Right lobe of liver (tissue), 6 donors: ENCODE data around the gene GLA. TPM values are rescaled to one million over a fixed set of nuclear protein-coding genes. Genes with fewer than 3 reads are reported as not detected.

ENCODE experiments used
- ATAC-seq, 4 donors: fragments of 200-7000 bp; cut with Tn5 transposase; one replicate each; pipeline ENCODE4 v1.9.1; 2020; ENCODE audit warnings: mild to moderate bottlenecking in 4 of 4, moderate library complexity in 4 of 4
- DNase-seq, 3 donors: peaks; one replicate each; pipeline ENCODE4 v3.0.0-alpha.2; 2020
- H3K27ac ChIP-seq, 3 donors: fragments of 200-600 bp; one replicate each; pipeline ENCODE4 v1.8.0; 2022
- H3K27me3 ChIP-seq, 2 donors: fragments of 200-600 bp; one replicate each; pipeline ENCODE4 v1.8.0; 2022
- H3K36me3 ChIP-seq, 4 donors: fragments of 200-600 bp; sonication (generic) in 1 of 4; one replicate each; pipeline versions ENCODE4 v1.5.1 to v1.8.0; 2017 to 2022; ENCODE audit warnings: control low read depth in 1 of 4
- H3K4me1 ChIP-seq, 4 donors: fragments of 200-600 bp; sonication (generic) in 1 of 4; one replicate each; pipeline versions ENCODE4 v1.5.1 to v1.8.0; 2017 to 2022; ENCODE audit warnings: control low read depth in 1 of 4
- H3K4me3 ChIP-seq, 3 donors: fragments of 200-600 bp; one replicate each; pipeline ENCODE4 v1.8.0; 2022
- H3K9me3 ChIP-seq, 4 donors: fragments of 200-600 bp; sonication (generic) in 1 of 4; one replicate each; pipeline versions ENCODE4 v1.5.1 to v1.8.0; 2017 to 2022; ENCODE audit warnings: control low read depth in 1 of 4
- CTCF ChIP-seq, 4 donors: fragments of 200-600 bp in 3 of 4; fragments of 450-650 bp in 1 of 4; IDR thresholded peaks; one replicate each; pipeline versions ENCODE4 v1.5.1 to v1.8.0; 2016 to 2022; ENCODE audit warnings: antibody characterized with exemption in 4 of 4, mild to moderate bottlenecking in 2 of 4
- POLR2A ChIP-seq: fragments of 450-650 bp; IDR thresholded peaks from one replicate; pipeline ENCODE4 v1.6.1; 2017; ENCODE audit warnings: antibody characterized with exemption, mild to moderate bottlenecking
- WGBS: methylation state at CpG from one replicate; pipeline ENCODE4 v1.1.6; 2018; ENCODE audit warnings: low coverage, low lambda C conversion rate; ENCODE audit not compliant: insufficient coverage; ENCODE audit errors: missing lambda C conversion rate; 5-methylcytosine and 5-hydroxymethylcytosine counted together
- intact Hi-C, 2 donors: fragments of 100-400 bp; cut with DNase I; formaldehyde crosslinking; loops; one replicate each; pipeline versions ENCODE4 v1.11.2 to v1.14.1; 2022
- total RNA-seq, 6 experiments: library from RNA; depleted of rRNA in 2 of 6; stranded (reverse); fragments of >200 nt in 2 of 6; fragmentation: NEBNext Ultra II Directional in 3 of 6; extraction: Animal tissue kit (Norgen Biotek cat#: 25700) in 3 of 6; gene quantifications; one replicate each; pipeline versions ENCODE4 v1.1.0 to v1.2.4, GENCODE V29; 2016 to 2023
- donor health status: DM: no; HTN: yes; CAD: no.
- donor health status: DM: no; HTN: no; CAD: no.
- donor health status: DM: no; HTN: no; CAD: no.
- donor health status: DM: no; HTN: yes; CAD: no.
- donor health status: DM: no; HTN: yes; CAD: no.

Gene GLA
- total RNA-seq, 6 experiments from 2014 or later, result 8.1 to 19.0 (median 15.0) TPM

GRCh38 chrX:101449279-101449678 is 41.6 kb upstream of the GLA start:
- H3K4me3 ChIP-seq, result no peak overlapping the region
- no peaks in the 10 kb centered on the region for H3K27me3 ChIP-seq
- intact Hi-C loops, result no loop called here
- H3K36me3 ChIP-seq, result no peaks in the 10 kb centered on the region
- no peak for TF ChIP-seq CTCF (IDR thresholded peaks at IDR 0.05)
- TF ChIP-seq POLR2A, result no peak
- ATAC-seq, result no peak
- DNase-seq, result no peak
- WGBS, result 100% methylated on average over 1 of the region's 1 CpG
- no peaks in the 10 kb centered on the region for H3K9me3 ChIP-seq
- no peak overlapping the region for H3K27ac ChIP-seq
- H3K4me1 ChIP-seq, result no peaks in the 10 kb centered on the region

GRCh38 chrX:101442085-101442484 is 34.4 kb upstream of the GLA start:
- Histone ChIP-seq H3K27ac (no peak overlapping the region), H3K27me3 (no peaks in the 10 kb centered on the region), H3K36me3 (peaks cover 0 to 6% (median 4%) of the 10 kb centered on the region in 4 donors), H3K4me3 (no peak overlapping the region), H3K4me1 (no peaks in the 10 kb centered on the region), H3K9me3 (no peaks in the 10 kb centered on the region)
- ATAC-seq (no peak), DNase-seq (no peak)
- intact Hi-C loops, result no loop called here
- TF ChIP-seq CTCF (IDR thresholded peaks at IDR 0.05) (no peak), POLR2A (no peak)
- WGBS, result 66% methylated on average over 2 of the region's 2 CpGs

DNA sequence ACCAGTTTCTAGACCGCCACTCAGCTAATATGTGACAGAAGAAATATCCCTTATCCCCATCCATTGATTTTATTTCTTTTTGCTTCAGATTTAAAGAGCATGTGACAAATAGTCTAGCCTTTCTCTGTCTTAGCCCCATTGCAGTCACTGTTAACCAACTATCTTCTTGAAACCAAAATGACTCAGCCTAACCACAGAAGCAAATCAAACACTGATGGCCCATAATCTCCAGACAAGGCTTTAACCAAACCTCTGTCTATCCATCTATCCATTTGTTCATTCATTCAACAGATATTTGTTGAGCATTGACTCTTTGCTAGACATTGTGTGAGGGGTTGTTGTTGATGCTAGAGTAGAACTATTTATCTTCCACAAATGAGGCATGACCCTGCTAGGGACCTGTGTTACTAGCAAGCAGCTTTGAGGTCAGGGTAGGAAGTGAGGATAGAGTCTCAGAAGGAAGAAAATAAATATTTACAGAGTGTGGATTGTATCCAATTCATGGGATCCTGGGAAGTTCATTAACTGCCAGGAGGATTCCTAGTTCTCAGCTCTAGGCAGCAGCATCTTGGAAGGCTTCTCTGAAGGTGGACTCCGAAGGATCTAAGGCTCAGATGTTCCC is 22.8 kb upstream of the GLA start:
- Histone ChIP-seq H3K27me3 (peaks cover 0 to 6% of the 10 kb centered on the region in 2 donors), H3K4me3 (no peak overlapping the region), H3K9me3 (no peaks in the 10 kb centered on the region), H3K36me3 (peaks cover 0 to 3% (median 0%) of the 10 kb centered on the region in 4 donors), H3K27ac (no peak overlapping the region), H3K4me1 (no peaks in the 10 kb centered on the region)
- intact Hi-C loops, result no loop called here
- no peak for DNase-seq
- 64% methylated on average over 2 of the region's 2 CpGs for WGBS
- ATAC-seq, result peak in 1 of 4 donors; percentile 29
- TF ChIP-seq CTCF (IDR thresholded peaks at IDR 0.05), result no peak
- no peak for TF ChIP-seq POLR2A

DNA sequence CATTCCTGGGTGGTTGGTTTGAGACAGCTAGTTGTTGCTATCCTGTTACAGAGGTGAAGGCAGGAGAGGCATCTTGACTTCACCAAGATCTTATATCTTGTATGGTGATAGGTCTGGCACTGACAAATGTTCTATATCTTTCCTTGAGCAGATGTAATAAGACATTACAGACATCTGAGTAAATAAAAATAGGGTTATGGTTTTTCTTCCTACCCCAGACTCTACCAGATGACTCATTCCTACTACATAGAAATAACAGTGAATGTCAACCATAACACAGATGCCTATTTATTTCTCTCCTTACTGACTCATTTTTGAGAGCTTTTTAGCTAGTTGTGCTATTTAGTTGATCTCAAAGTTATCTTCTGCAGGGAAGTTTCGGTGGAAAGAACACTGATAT is 22.2 kb upstream of the GLA start:
- intact Hi-C loops, result no loop called here
- TF ChIP-seq CTCF (IDR thresholded peaks at IDR 0.05) (no peak), POLR2A (no peak)
- DNase-seq (no peak), ATAC-seq (no peak)
- Histone ChIP-seq H3K36me3 (peaks cover 0 to 3% (median 0%) of the 10 kb centered on the region in 4 donors), H3K4me1 (no peaks in the 10 kb centered on the region), H3K27ac (no peak overlapping the region), H3K4me3 (no peak overlapping the region), H3K27me3 (peaks cover 0 to 6% of the 10 kb centered on the region in 2 donors), H3K9me3 (no peaks in the 10 kb centered on the region)
- 53% methylated on average over 1 of the region's 1 CpG for WGBS
